ENCODE data around the gene DOC2A. TPM values are rescaled to one million over a fixed set of nuclear protein-coding genes. Genes with fewer than 3 reads are reported as not detected.
A peak's percentile ranks its signal among the peaks of the same experiment; 100 is the strongest.

Gene DOC2A
- total RNA-seq, 1 experiment from 2014 or later: 0.63 TPM

DNA sequence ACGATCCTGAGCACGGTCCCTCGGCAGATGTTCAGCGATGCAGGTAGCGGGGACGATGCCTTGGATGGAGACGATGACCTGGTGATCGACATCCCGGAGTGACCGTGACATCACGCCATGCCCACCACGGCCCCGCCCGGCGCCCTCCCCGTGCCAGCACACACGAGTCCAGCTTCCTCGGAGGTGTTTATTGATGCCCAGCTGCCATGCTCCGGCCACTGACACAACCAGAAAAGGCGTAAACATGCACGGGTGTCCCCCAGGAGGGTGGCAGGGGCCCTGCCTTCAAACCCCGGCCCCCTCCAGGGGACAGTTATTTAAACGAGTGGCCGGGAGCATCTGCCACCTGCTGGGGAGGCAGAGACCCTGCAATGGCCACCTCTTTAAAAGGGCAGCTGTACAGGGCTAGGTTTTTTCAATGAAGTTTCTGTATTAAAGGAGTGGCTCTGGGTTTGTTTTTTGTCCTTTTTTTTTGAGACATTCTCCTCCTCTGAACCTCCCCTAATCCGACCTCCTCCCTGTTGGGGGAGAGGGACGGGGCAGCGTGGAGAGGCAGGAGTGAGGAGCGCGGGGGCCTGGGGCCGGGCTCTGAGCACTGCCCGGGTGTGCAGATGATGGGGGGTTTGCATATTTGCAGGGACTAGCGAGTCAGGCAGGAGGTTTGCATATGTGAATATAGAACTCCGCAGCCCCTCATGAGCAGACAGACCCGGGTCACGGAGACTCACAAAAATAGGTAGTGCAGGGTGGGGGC is 5.3 kb downstream of the DOC2A start:
- DNase-seq (ENCODE audit: low read depth): peak; percentile 23

DNA sequence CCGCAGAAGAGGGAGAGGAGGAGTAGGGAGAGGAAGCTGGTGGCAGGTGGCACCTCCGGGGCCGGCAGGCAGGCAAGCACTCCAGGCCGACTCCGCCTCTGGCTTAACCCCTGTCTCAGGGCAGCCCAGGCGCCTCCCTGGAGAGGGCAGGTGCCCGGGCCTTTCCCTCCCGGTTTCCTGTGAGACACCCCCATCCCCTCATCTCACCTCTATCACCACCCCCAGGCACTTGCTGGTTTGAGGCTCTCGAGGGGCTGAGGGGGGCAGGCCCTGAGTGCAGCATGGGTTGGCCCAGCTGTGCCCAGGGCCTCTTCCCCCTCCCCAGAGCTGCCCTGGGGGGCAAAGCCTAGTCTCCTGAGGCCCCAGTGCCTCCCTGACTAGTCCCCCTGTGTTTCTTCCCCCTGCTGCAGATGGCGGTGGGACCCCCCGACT is 6.0 kb downstream of the DOC2A start:
- no peak for DNase-seq (ENCODE audit: low read depth)

DNA sequence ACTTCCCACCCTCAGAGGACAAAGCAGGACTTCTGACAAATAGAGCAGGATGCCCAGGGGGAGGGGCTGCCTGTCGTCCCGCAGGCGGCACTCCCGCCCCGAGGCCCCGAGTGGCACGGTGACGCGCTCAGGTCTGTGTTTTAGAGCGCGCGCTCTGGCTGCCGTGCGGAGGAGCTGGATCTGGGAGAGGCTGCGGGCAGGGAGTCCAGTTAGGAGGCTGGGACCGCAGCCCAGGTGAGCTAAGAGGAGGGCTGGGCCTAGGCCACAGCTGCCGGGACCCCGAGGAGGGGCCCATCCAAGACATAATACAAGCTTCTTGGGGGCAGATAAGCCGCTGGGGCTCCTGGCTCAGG is 6.4 kb downstream of the DOC2A start:
- no peak for DNase-seq (ENCODE audit: low read depth)

DNA sequence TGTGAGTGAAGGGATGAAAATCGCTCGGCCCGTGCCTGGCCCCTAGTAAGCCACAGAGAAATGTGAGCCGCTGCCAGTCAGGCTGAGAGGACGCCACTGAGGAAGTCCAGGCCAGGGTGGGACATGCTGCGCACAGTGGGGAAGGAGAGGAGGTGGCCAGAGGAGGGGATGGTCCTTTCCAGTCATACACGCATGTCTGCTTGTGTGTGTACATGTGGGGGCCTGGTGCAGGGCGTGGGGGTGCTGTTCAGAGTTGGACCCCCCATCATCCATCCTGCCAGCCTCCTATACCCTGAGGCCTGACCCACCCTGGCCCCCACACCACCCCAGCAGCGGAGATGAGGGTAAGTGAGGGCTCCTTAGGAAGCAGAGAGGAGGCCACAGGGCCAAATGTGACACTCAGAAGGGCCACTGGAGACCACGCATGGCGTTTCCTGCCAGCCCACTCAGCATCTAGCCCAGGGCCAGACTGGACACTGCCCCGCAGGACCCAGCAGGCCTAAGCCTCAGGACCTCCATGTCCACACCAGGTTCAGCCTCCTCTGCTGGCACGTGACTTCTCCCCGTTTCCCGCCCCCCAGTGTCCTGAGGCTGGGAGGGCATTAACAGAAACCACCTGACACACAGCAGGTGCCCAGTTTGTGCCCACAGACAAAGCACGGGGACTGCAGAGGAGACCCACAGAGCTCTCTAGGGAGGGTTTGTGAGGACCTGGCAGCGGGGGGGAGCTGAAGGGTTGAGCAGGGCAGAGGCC is 7.0 kb downstream of the DOC2A start:
- no peak for DNase-seq (ENCODE audit: low read depth)

DNA sequence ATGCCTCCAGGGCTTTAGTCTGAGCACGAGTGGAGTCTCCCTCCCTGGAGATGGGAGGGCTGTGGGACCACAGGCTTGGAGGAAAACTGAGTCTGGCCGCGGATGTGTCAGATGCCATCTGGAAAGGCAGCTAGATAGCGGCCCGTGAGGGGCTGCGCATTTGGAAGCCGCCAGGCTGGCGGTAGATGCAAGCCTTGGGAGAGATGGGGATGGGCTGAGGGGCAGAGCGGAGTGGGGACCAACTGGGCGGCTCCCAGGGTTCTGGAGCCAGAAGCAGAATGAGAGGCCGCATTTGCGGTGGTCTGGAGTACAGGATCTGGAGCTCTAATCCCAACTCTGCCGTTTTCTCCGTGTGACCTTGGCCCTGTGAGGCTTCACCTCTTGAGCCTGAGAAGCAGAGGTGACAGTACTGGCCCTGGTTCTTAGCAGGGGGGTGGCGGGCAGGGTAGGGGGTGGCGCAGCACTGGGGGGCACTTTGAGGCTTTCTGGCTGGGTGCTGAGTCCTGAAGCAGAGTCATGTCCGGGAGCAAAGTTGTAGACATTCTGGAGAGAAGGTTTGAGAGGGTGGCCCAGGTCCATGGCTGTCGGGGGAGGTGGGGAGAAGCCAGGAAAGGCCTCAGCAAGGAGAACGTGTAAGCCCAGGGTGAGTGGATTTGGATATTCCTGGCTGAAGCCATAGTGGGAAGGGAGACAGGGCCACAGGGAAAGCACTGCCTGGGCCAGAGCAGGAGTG is 8.0 kb downstream of the DOC2A start:
- DNase-seq (ENCODE audit: low read depth): no peak

DNA sequence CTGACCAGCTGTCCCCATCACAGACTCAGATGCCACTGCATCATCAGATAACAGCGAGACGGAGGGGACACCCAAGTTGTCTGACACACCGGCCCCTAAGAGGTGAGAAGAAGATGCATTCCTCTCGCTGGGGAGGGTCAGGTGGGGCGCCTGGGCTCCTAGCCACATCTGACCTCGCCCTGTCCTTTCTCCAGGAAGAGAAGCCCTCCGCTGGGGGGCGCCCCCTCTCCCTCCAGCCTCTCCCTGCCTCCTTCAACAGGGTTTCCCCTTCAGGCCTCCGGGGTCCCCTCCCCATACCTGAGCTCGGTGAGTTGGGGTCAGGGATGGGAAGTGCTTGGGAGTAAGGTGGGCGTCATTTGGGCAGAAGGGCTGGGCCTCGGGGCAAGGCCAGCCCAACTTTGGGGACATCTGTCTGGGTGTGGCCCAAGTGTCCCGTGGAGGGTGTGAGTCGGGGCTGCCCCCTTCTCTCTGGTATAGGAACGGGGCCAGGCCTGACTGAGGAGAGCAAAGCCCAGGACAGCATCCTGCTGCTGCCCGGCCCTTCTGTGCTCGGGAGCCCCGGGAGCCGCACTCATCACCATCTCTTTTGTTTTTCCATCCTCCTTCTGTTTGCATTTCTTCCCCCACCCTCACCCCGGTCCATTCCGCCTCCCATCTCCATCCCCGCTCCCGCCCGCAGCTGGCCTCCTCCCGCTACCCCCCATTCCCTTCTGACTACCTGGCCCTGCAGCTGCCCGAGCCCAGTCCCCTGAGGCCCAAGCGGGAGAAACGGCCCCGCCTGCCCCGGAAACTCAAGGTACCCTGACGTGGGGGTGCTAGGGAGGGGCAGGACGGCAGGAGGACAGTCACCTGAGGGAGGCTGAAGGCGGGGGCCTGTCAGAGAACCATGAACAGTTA is 9.8 kb downstream of the DOC2A start:
- DNase-seq (ENCODE audit: low read depth): no peak

DNA sequence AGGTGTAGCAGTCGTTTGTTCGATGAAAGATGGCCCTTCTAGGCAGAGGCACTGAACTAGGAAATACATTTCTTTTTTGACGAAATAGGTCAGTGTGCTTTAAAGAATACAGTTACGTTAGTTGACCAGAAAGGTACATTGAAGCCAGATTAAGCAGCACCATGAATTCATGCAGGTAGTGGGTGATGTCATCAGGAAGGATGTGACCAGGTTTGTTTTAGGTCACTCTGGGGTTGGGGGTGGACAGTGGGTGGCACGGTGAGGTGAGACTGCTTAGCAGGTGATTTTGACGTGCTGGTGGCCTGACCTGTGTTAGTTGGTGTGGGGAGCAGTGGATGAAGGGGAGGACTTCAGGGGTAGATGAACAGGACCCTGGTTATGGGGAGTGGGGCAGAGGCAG is 11.2 kb downstream of the DOC2A start:
- no peak for DNase-seq (ENCODE audit: low read depth)

DNA sequence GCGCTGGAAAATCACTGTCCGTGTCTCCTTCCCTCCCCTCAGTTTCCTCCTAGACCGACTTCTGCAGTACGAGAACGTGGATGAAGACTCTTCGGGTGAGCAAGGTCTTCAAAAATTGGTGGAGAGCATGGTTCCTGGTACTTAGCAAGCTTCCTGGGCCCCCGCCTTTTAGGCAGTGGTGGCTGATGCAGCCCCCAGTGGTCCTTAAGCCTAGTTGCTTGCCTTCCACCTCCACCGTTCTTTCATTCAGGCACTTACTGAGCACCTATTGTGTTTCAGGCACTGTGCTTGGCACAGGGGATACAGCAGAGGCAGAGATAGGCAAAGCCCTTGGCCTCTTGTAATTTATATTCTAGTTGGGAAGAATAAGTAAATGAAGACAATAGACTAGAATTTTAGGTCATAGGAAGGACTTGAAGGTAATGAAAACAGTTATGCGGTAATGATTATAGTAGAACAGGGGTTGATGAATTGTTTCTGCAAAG is 14.0 kb downstream of the DOC2A start:
- DNase-seq (ENCODE audit: low read depth): no peak

DNA sequence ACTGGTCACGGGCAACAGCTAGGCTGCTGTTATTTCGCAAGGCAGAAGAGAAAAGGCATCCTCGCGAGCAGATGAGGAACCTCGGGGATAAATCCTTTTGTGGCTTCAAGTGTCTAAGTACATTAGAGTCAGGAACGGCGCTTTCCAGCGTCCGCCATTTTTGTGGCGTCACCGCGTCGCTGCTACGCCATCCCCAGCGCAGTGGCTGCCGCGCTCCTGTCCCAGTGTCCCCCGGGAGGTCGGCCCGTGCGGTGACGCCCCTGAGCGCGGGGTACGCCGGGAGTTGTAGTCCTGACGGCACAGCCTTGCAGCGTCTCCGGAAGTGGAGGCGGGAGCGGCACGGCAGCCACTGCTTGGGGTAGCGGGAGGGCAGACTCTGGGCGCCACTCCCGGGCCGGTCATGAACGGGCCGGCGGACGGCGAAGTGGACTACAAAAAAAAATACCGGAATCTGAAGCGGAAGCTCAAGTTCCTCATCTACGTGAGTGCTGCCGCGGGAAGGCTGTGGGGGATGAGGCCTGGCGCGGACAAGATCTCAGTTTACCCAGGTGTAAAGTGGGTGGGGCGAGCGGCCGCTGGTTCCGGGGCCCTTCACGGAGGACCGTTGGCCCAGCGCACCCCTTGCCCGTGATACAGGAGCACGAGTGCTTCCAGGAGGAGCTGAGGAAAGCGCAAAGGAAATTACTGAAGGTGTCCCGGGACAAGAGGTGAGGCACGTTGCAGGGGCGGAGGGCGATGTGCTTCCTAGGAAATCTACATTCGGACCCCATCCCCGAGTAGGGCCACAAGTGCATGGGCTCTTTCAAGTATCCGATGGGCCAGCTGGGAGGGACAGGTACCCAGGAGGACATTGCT is 14.7 kb downstream of the DOC2A start, which contains the start of gene INO80E:
Gene INO80E, plus strand, starts transcription at position 331 of the 855 bp plus-strand sequence. Its CDS starts 70 bp downstream, at position 401.
- DNase-seq (ENCODE audit: low read depth): peak; percentile 92

DNA sequence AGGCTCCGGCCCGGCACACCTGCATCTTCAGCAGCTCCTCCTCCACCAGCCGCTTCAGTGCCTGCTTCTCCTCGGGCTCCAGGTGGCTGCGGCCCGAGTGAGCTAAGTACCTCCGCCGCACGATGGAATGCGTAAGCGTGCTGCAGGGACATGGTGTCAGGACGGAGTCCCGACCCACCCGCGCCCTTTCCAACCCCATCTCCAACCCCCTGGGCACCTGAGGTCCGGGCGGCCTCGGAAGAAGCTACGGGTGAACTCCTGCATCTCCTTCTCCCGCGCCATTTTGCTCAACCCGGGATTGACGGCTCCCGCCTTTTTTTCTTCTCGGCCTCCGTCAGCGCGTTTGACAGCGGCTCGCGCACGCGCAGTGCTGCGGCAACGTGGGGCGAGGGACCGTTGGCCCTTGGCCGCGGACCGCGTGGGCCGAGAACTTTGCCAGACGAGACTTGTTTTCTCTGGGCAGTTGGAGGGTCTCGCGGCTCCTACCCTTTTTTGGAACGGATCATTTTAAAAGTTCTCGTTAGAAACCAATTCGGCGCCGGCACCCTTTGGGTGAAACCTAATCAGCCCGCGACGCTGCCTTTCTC is 15.4 kb downstream of the DOC2A start, which contains the start of gene HIRIP3:
Gene HIRIP3, minus strand, starts transcription at position 294 of the 587 bp plus-strand sequence. Its CDS starts 12 bp downstream, at position 282.
- DNase-seq (ENCODE audit: low read depth): peak; percentile 71

DNA sequence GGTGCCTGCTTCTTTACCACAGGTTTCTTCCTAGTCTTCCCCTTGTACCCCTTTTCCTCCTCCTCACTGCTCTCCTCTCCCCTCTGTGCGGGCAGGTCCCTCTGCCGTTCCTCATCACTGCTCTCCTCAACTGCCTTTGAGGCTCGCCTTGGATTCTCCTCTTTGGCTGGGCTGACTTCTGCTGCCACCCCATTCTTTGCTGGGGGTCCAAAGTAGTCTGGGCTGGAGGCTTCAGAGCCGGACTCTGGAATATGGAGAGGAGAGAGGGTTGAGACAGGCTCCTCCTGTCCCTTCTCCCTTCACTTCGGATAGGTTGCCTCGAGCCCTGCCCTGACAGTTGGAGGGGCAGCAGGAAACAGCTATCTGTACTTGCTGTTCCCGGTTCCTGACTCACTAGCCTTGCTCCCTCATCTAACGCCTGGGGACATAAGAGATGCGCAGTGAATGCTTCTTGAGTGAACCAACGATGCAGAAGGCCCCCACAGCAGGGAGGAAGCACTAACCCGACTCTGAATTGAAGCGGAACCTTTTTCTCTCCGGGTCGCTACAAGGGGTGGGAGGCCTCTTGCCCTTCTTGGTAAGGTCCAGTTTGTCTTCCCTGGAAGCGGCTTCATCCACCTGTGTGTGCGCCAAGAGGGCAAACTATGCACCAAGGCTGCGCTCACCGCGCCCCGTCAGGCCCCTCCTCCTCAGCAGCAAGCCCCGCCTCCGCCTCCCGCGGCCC is 16.1 kb downstream of the DOC2A start:
- peak; percentile 53 for DNase-seq (ENCODE audit: low read depth)

DNA sequence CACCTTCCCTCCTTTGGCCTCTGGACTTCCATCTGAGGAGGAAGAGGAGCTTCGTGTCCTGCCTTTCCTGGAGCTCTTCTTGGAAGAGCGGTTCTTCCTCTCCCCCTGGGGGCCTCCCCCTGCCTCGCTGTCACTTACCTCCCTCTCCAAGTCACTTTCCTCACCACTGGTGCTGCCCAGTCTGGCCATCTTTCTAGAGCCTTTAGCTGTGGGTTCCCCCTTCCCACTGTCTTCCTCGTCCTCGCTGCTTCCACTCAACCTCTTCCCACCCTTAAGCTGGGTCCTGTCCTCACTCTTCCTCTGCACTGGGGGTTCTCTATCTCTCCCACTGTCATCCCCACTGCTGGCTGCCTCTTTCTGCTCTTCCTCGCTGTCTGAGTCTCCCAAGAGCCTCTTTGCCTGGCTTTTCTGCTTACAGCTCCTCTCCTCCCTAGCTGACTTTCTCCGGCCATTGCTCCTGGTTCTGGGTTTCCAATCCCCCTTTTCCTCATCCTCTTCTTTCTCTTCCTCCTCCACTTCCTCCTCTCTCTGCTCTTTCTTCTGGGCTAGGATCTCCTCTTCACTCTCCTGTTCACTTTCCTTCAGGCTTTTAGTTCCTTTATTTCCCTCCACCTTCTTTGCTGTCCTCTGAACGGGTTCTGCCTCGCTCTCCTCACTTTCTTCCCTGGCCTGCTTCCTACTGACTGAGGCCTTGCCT is 16.8 kb downstream of the DOC2A start:
- DNase-seq (ENCODE audit: low read depth): no peak

DNA sequence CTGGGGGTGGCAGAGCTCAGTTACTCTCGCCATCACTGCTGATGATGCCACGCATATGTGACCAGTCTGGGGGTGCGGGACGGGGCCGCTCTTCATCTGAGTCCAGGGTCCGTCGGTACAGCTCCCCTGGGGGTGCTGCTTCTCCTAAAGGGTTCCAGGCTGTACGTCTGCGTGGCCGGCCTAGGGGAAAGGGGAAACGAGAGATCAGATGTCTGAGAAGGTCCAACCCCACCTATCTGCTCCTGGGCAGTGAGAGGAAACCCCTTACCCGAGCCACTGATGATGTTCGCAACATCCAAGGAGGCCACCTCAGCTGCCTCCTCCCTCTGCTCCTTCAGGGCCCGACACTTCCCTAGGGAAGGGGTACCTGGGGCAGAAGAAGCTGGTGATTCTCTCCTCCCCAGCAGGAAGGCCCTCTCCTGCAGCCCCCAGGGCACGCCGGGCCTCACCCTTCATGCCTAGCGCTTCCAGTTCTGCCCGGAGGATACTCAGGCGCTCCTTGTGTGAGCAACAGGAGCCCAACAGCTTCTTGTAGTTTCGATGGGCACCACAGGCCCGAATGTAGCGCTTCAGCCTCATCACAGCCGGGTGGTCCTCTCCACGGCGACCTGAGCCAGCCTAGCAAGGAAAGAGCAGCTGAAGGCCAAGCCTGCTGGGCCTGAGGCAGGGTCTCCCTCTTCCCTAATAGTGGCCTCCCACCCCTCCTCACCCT is 17.5 kb downstream of the DOC2A start:
- DNase-seq (ENCODE audit: low read depth): no peak

DNA sequence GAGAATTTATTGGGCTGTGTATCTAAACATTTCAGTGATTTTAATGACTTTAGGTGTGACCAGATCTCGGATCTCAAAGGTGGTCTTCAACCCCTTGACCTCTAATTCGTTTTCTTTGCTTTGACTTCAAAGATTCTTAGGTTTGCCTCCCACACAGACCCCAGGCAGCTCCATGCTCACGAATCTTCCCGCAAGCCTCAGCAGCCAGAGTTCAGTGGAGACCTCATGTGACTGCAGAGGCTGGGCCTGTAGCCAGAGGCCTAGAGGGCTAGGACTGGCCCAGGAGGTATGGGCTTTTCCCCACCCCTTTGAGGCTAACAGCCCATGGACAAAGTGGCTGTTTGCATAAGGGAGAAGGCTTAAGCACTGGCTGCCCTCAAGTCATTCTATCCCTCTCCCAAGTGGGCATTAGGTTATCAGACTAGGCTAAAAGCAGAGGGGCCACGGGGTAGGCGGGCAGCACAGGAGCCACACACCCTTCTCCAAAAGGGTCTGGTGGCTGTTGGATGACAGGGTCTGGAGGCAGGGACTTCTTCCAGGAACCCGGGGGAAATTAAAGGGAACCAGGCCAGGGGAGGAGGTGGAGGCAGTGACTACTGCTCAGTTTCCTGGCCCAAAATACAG is 18.4 kb downstream of the DOC2A start:
- no peak for DNase-seq (ENCODE audit: low read depth)

DNA sequence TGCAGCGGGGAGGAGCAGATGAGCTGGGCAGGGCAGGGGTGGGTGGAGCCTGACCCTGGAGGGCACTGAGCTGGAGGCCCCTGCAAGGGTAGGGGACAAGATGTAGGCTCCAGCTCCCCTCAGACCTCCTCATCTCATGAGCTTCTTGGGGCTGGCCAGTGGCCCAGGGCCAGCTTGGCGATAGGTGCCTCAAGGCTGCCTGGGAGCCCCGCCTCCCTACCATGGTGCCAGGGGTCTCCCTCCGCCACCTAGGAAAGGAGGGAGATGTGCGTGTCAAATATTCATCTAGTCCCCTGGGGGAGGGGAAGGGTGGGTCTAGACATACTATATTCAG is 19.3 kb downstream of the DOC2A start:
- no peak for DNase-seq (ENCODE audit: low read depth)

DNA sequence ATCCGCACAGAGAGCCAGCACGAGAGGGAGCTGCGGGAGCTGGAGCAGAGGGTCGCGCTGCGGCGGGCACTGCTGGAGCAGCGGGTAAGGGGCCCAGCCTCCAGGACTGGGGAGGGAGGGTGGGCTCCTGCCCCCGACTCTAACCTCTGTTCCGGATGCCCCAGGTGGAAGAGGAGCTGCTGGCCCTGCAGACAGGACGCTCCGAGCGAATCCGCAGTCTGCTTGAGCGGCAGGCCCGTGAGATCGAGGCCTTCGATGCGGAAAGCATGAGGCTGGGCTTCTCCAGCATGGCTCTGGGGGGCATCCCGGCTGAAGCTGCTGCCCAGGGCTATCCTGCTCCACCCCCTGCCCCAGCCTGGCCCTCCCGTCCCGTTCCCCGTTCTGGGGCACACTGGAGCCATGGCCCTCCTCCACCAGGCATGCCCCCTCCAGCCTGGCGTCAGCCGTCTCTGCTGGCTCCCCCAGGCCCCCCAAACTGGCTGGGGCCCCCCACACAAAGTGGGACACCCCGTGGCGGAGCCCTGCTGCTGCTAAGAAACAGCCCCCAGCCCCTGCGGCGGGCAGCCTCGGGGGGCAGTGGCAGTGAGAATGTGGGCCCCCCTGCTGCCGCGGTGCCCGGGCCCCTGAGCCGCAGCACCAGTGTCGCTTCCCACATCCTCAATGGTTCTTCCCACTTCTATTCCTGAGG is 19.8 kb downstream of the DOC2A start:
- DNase-seq (ENCODE audit: low read depth): no peak

Data from HT1080 (cell line).